Subcutaneous abdominal adipose tissue (tissue), 5 donors: ENCODE results near the gene NECTIN2.

Experiments used
- H3K27ac ChIP-seq: one replicate; pipeline ENCODE4 v1.7.0; 2013; ENCODE audit warnings: low read depth, mild to moderate bottlenecking, inconsistent platforms, low read length, moderate library complexity
- H3K27me3 ChIP-seq, 5 donors: one replicate each; pipeline ENCODE4 v1.7.0; 2013; ENCODE audit warnings: low read length in 5 of 5, inconsistent platforms in 1 of 5; ENCODE audit not compliant: control insufficient read depth in 5 of 5, insufficient read depth in 4 of 5
- H3K36me3 ChIP-seq, 5 donors: one replicate each; pipeline ENCODE4 v1.7.0; 2013; ENCODE audit warnings: low read length in 5 of 5; ENCODE audit not compliant: control insufficient read depth in 5 of 5, insufficient read depth in 5 of 5
- H3K4me1 ChIP-seq, 5 donors: one replicate each; pipeline ENCODE4 v1.7.0; 2013; ENCODE audit warnings: low read length in 5 of 5, mild to moderate bottlenecking in 3 of 5, moderate library complexity in 1 of 5; ENCODE audit not compliant: control insufficient read depth in 5 of 5, insufficient read depth in 5 of 5
- H3K4me3 ChIP-seq, 5 donors: one replicate each; pipeline ENCODE4 v1.7.0; 2013; ENCODE audit warnings: low read length in 5 of 5, low read depth in 1 of 5
- H3K9ac ChIP-seq, 5 donors: one replicate each; pipeline ENCODE4 v1.7.0; 2013; ENCODE audit warnings: low read length in 5 of 5, mild to moderate bottlenecking in 4 of 5, moderate library complexity in 3 of 5
- H3K9me3 ChIP-seq, 5 donors: one replicate each; pipeline ENCODE4 v1.7.0; 2013; ENCODE audit warnings: low read length in 5 of 5; ENCODE audit not compliant: control insufficient read depth in 5 of 5
- donor health status: healthy.
- donor health status: healthy.
- donor health status: healthy.
- donor health status: healthy.
- donor health status: healthy.

NECTIN2 gene

DNA sequence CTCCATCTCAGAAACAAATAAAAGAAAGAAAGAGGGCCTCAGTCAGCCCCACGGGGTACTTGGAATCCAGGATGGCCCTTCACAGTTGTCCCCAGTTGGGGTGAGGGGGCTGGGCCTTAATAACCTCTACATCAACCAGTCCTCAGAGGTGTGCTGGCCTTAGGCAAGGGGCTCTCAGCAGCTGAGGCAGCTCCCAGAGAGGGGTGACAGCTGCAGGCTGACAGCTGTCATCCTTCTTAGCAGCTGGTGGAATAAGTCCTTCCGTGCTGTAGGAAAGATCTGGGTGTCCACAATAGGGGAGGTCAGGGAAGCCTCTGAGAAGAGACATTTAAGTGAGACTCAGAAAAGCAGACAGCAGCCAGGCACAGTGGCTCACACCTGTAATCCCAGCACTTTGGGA lies 29.8 kb upstream of the NECTIN2 start:
- peaks cover 0 to 3% (median 0%) of the 10 kb centered on the region in 5 donors for H3K27me3 ChIP-seq
- no peaks in the 10 kb centered on the region for H3K9me3 ChIP-seq
- no peak overlapping the region for H3K9ac ChIP-seq
- H3K4me1 ChIP-seq: peaks cover 0 to 10% (median 3%) of the 10 kb centered on the region in 5 donors
- H3K36me3 ChIP-seq: peaks cover 0 to 36% (median 22%) of the 10 kb centered on the region in 5 donors
- no peak overlapping the region for H3K4me3 ChIP-seq
- H3K27ac ChIP-seq: no peak overlapping the region

GRCh38 chr19:44817725-44818465 lies 28.2 kb upstream of the NECTIN2 start:
- Histone ChIP-seq H3K9ac (no peak overlapping the region), H3K9me3 (no peaks in the 10 kb centered on the region), H3K36me3 (peaks cover 0 to 32% (median 22%) of the 10 kb centered on the region in 5 donors), H3K27ac (no peak overlapping the region), H3K27me3 (peaks cover 0 to 3% (median 0%) of the 10 kb centered on the region in 5 donors), H3K4me3 (no peak overlapping the region), H3K4me1 (peaks cover 0 to 22% (median 3%) of the 10 kb centered on the region in 5 donors)

DNA sequence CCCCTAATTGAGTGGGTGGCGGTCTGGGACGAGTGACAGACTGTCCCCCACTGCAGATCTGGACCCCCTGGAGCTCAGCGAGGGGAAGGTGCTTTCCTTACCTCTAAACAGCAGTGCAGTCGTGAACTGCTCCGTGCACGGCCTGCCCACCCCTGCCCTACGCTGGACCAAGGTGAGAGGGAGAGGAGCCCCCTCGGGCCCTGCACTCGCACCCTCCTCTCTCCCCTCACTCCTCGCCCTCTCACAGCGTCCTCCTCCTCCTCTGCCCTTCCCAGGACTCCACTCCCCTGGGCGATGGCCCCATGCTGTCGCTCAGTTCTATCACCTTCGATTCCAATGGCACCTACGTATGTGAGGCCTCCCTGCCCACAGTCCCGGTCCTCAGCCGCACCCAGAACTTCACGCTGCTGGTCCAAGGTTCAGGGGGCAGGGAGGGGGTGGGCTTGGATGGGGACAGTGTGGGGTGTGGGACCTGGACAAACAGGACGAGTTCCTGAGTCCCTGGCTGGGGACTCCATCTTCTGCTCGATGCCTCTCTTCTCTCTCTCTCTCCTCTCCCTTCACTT lies 27.5 kb upstream of the NECTIN2 start:
- peaks cover 0 to 28% (median 20%) of the 10 kb centered on the region in 5 donors for H3K36me3 ChIP-seq
- H3K4me3 ChIP-seq: no peak overlapping the region
- no peaks in the 10 kb centered on the region for H3K9me3 ChIP-seq
- H3K9ac ChIP-seq: no peak overlapping the region
- H3K27me3 ChIP-seq: peaks cover 0 to 3% (median 0%) of the 10 kb centered on the region in 5 donors
- H3K4me1 ChIP-seq: peaks cover 0 to 28% (median 3%) of the 10 kb centered on the region in 5 donors
- H3K27ac ChIP-seq: no peak overlapping the region

DNA sequence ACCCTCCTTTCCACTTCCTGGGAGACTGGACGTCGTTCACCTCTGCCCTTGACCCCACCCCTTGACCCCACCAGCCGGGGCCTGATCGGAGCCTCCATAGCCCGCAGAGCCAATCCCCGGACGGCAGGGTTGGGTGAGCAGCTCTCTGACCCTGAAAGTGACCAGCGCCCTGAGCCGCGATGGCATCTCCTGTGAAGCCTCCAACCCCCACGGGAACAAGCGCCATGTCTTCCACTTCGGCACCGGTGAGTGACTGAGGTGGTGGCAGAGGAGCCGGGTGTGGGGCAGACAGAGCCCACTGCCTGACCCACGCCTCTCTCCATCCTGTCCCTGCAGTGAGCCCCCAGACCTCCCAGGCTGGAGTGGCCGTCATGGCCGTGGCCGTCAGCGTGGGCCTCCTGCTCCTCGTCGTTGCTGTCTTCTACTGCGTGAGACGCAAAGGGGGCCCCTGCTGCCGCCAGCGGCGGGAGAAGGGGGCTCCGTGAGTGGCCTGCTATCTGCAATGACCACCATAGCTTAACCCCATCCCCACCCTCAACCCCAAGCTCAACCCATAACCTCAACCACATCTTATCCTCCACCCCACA lies 26.8 kb upstream of the NECTIN2 start:
- no peak overlapping the region for H3K27ac ChIP-seq
- peaks cover 0 to 28% (median 3%) of the 10 kb centered on the region in 5 donors for H3K4me1 ChIP-seq
- no peak overlapping the region for H3K9ac ChIP-seq
- H3K27me3 ChIP-seq: peaks cover 0 to 3% (median 0%) of the 10 kb centered on the region in 5 donors
- peaks cover 0 to 20% (median 12%) of the 10 kb centered on the region in 5 donors for H3K36me3 ChIP-seq
- no peaks in the 10 kb centered on the region for H3K9me3 ChIP-seq
- no peak overlapping the region for H3K4me3 ChIP-seq

GRCh38 chr19:44820648-44821609 lies 25.2 kb upstream of the NECTIN2 start:
- Histone ChIP-seq H3K9ac (no peak overlapping the region), H3K9me3 (no peaks in the 10 kb centered on the region), H3K27me3 (peaks cover 0 to 3% (median 0%) of the 10 kb centered on the region in 5 donors), H3K4me1 (peaks cover 0 to 31% (median 3%) of the 10 kb centered on the region in 5 donors), H3K27ac (no peak overlapping the region), H3K4me3 (peak overlapping the region in 1 of 5 donors; percentile 16), H3K36me3 (peaks cover 0 to 6% (median 2%) of the 10 kb centered on the region in 5 donors)

DNA sequence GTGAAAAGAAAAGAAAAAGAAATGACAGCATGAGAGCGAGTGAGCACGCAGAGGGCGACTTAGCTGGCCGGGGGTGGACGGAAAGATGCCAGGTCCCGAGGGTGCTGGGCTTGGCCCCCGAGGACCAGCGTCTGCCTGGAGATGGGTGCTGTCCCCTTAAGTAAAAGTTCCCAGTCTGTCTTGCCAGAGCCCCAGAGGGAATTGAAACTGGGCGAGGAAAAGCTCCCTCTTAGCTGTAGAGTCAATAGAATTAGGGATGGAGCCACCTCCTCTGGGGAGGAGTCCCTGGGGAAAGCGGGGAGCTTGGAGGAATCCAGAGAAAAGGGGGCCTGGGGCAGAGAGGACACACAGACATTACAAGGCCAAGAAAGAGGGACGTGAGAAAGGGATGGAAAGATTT lies 23.9 kb upstream of the NECTIN2 start:
- Histone ChIP-seq H3K4me1 (peaks cover 0 to 31% (median 3%) of the 10 kb centered on the region in 5 donors), H3K27ac (no peak overlapping the region), H3K9ac (no peak overlapping the region), H3K27me3 (peaks cover 0 to 3% (median 0%) of the 10 kb centered on the region in 5 donors), H3K9me3 (no peaks in the 10 kb centered on the region), H3K4me3 (no peak overlapping the region), H3K36me3 (peaks cover 0 to 6% (median 2%) of the 10 kb centered on the region in 5 donors)

DNA sequence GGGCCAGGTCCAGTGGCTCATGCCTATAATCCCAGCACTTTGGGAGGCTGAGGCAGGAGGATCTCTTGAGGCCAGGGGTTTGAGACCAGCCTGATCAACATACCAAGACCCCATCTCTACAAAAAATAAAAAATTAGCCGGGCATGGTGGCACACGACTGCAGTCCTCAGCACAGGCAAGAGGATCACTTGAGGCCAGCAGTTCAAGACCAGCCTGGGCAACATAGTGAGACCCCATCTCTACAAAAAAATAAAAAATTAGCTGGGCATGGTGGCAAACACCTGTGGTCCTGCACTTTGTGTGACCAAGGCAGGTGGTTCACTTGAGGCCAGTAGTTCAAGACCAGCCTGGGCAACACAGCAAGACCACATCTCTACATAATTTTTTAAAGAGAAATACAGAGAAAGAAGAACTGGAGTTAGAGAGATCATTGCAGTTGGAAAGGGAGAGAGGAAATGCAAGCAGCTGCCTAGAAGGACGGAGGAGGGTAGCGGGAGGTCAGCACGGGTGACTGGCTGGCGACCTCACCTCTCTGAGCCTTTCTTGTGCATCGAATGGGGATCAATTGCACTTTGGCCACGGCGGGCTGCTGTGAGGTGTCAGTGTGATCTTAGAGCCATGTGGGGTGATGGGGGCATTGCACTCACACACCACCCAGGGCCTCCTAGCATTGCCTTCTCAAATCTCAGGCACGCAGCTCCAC lies 23.3 kb upstream of the NECTIN2 start:
- no peaks in the 10 kb centered on the region for H3K9me3 ChIP-seq
- peaks cover 0 to 31% (median 3%) of the 10 kb centered on the region in 5 donors for H3K4me1 ChIP-seq
- H3K27me3 ChIP-seq: peaks cover 0 to 3% (median 0%) of the 10 kb centered on the region in 5 donors
- H3K36me3 ChIP-seq: peaks cover 0 to 6% (median 2%) of the 10 kb centered on the region in 5 donors
- no peak overlapping the region for H3K27ac ChIP-seq
- H3K4me3 ChIP-seq: no peak overlapping the region
- H3K9ac ChIP-seq: no peak overlapping the region

GRCh38 chr19:44823373-44823698 lies 22.8 kb upstream of the NECTIN2 start:
- Histone ChIP-seq H3K36me3 (peaks cover 0 to 6% (median 2%) of the 10 kb centered on the region in 5 donors), H3K27me3 (peaks cover 0 to 3% (median 0%) of the 10 kb centered on the region in 5 donors), H3K4me3 (no peak overlapping the region), H3K9ac (no peak overlapping the region), H3K27ac (no peak overlapping the region), H3K4me1 (peaks cover 0 to 31% (median 3%) of the 10 kb centered on the region in 5 donors), H3K9me3 (no peaks in the 10 kb centered on the region)

DNA sequence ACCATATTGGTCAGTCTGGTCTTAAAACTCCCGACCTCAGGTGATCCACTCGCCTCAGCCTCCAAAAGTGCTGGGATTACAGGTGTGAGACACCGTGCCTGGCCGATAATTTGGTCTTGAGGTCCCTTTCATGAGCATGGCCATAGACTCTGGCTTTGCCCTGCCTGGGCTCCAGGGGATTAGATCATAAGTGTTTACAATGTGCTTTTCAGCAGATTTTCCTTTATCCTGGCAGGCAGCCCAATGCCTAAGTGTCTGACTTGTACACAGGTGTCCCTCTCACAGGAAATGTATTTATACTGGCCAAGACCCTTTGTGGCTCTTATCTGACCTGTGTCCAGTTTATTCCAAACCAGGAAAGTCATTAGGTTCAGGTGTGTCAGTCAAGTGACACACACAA lies 21.3 kb upstream of the NECTIN2 start:
- Histone ChIP-seq H3K36me3 (no peaks in the 10 kb centered on the region), H3K27me3 (peaks cover 0 to 3% (median 0%) of the 10 kb centered on the region in 5 donors), H3K4me3 (no peak overlapping the region), H3K9ac (no peak overlapping the region), H3K27ac (no peak overlapping the region), H3K9me3 (no peaks in the 10 kb centered on the region), H3K4me1 (peaks cover 0 to 31% (median 3%) of the 10 kb centered on the region in 5 donors)
